GM12878 (cell line): Measurements from ENCODE around the gene CD96. TPM values are rescaled to one million over a fixed set of nuclear protein-coding genes. Genes with fewer than 3 reads are reported as not detected.

ENCODE experiments used
- ATAC-seq: fragments of 200-7000 bp; cut with Tn5 transposase; 3 replicates; pipeline ENCODE4 v1.9.1; 2020; ENCODE audit warnings: mild to moderate bottlenecking, moderate library complexity
- BruUV-seq: library from RNA; stranded (reverse); fragments of 400-500 nt; replicated peaks from 2 replicates; lab custom pipeline; 2021; lab: Mats Ljungman, UMichigan
- CTCF ChIA-PET: fragments of 300-600 bp; sonication (Branson Sonifier 250); formaldehyde crosslinking; extraction: SDS; loops from one replicate; lab custom pipeline; 2021; ENCODE audit warnings: inconsistent platforms; lab: Yijun Ruan, JAX
- POLR2A ChIA-PET: fragments of 350-600 bp; formaldehyde crosslinking; extraction: SDS; loops from one replicate; lab custom pipeline; 2021; ENCODE audit warnings: inconsistent platforms; lab: Charles Lee
- RAD21 ChIA-PET: fragments of 300-600 bp; sonication (Branson Sonifier 250); formaldehyde crosslinking; loops from one replicate; lab custom pipeline; 2023; ENCODE audit warnings: antibody characterized with exemption; ENCODE audit not compliant: unreplicated experiment; lab: Charles Lee
- SMC1A ChIA-PET: fragments of 300-600 bp; sonication (Branson Sonifier 250); formaldehyde crosslinking; loops from one replicate; lab custom pipeline; 2023; ENCODE audit not compliant: unreplicated experiment, uncharacterized antibody; lab: Charles Lee
- DNase-seq: peaks from one replicate; pipeline ENCODE4 v3.0.0-alpha.2; 2011; ENCODE audit warnings: low read depth, low spot score
- FAIRE-seq: peaks from 3 replicates; lab custom pipeline; 2011; peaks lifted over from hg19 to GRCh38; lab: Jason Lieb, UNC
- H2AFZ ChIP-seq: 2 replicates; pipeline ENCODE4 v1.6.0; 2011; ENCODE audit warnings: low read depth, low read length, control low read depth; ENCODE audit not compliant: control insufficient read depth
- H3K27ac ChIP-seq: 2 replicates; pipeline ENCODE4 v1.5.1; 2011; ENCODE audit warnings: control low read depth; ENCODE audit not compliant: control insufficient read depth, insufficient read depth
- H3K27me3 ChIP-seq, 2 experiments: replicated peaks in 1 of 2; 2 replicates each; pipeline versions ENCODE4 v1.6.0 to v1.6.1; 2011; ENCODE audit warnings: low read length in 1 of 2; ENCODE audit not compliant: control insufficient read depth in 2 of 2, insufficient read depth in 2 of 2
- H3K36me3 ChIP-seq, 2 experiments: 2 replicates each; pipeline ENCODE4 v1.5.1; 2011; ENCODE audit warnings: low read length in 1 of 2; ENCODE audit not compliant: control insufficient read depth in 2 of 2, insufficient read depth in 2 of 2
- H3K4me1 ChIP-seq: 2 replicates; pipeline ENCODE4 v1.6.1; 2011; ENCODE audit warnings: mild to moderate bottlenecking, low read length, moderate library complexity, mixed read lengths; ENCODE audit not compliant: control insufficient read depth, insufficient read depth
- H3K4me2 ChIP-seq: 2 replicates; pipeline ENCODE4 v1.6.0; 2011; ENCODE audit warnings: control low read depth; ENCODE audit not compliant: control insufficient read depth, insufficient read depth
- H3K4me3 ChIP-seq: fragments of 200-600 bp; sonication (generic); 2 replicates; pipeline ENCODE4 v1.5.1; 2016
- H3K79me2 ChIP-seq: 2 replicates; pipeline ENCODE4 v1.6.0; 2011; ENCODE audit warnings: low read length; ENCODE audit not compliant: control insufficient read depth, insufficient read depth
- H3K9ac ChIP-seq: 2 replicates; pipeline ENCODE4 v1.8.0; 2011; ENCODE audit warnings: low read length, control low read depth, mixed read lengths; ENCODE audit not compliant: control insufficient read depth, insufficient read depth
- H3K9me3 ChIP-seq: replicated peaks from 3 replicates; pipeline ENCODE4 v1.5.1; 2011; ENCODE audit warnings: mild to moderate bottlenecking, low read length; ENCODE audit not compliant: control insufficient read depth, insufficient read depth
- H4K20me1 ChIP-seq: 2 replicates; pipeline ENCODE4 v1.6.0; 2011; ENCODE audit not compliant: control insufficient read depth, insufficient read depth
- CHD2 ChIP-seq: IDR thresholded peaks from 2 replicates; pipeline ENCODE4 v1.6.1; 2011; ENCODE audit warnings: low read depth, low read length, improper control_type of control experiment, borderline replicate concordance
- CHD4 ChIP-seq: fragments of 200-600 bp; sonication (generic); IDR thresholded peaks from 2 replicates; pipeline ENCODE4 v1.6.1; 2016; ENCODE audit warnings: mild to moderate bottlenecking
- HDAC2 ChIP-seq: fragments of 200-600 bp; sonication (generic); IDR thresholded peaks from 2 replicates; pipeline ENCODE4 v1.6.1; 2017
- ZBTB4 ChIP-seq: fragments of 450-650 bp; formaldehyde crosslinking; IDR thresholded peaks from 2 replicates; pipeline ENCODE4 v1.4.0; 2022; ENCODE audit warnings: mild to moderate bottlenecking, moderate library complexity
- ZNF384 ChIP-seq: IDR thresholded peaks from 2 replicates; pipeline ENCODE4 v1.6.1; 2012; ENCODE audit warnings: low read depth, mild to moderate bottlenecking, low read length, improper control_type of control experiment, borderline replicate concordance
- WGBS: methylation state at CpG from one replicate; pipeline ENCODE4 v1.1.6; 2016; ENCODE audit warnings: low lambda C conversion rate; ENCODE audit not compliant: insufficient replicate concordance, insufficient coverage; ENCODE audit errors: missing lambda C conversion rate; 5-methylcytosine and 5-hydroxymethylcytosine counted together
- in situ Hi-C: fragments of 300-500 bp; cut with MboI; formaldehyde crosslinking; loops from 9 replicates; pipeline ENCODE4 v1.14.3; 2018; ENCODE audit warnings: mixed read lengths
- intact Hi-C: fragments of 100-400 bp; cut with micrococcal nuclease; formaldehyde crosslinking; loops from one replicate; pipeline ENCODE4 v1.14.2; 2022; ENCODE audit not compliant: unreplicated experiment
- polyA plus RNA-seq, 11 experiments: library from polyadenylated mRNA; depleted of rRNA in 4 of 11; unstranded in 6 of 11; stranded (reverse) in 5 of 11; fragments of >200 nt; fragmentation: Nextera tagmentation in 4 of 11; fragmentation: Illumina TruSeq in 1 of 11; extraction: Ambion mirVana in 4 of 11; extraction: Trizol in 1 of 11; gene quantifications; 1 replicate in 1 of 11; 2 replicates in 10 of 11; pipeline versions ENCODE4 v1.2.1 to v1.2.3, GENCODE V29; 2011 to 2016; ENCODE audit warnings: inconsistent platforms in 2 of 11, missing spikeins in 2 of 11, low read depth in 1 of 11
- total RNA-seq, 4 experiments: library from RNA; depleted of rRNA in 3 of 4; stranded (reverse); fragments of >200 nt in 3 of 4; fragmentation: Illumina TruSeq in 1 of 4; extraction: Trizol in 1 of 4; gene quantifications; 2 replicates each; pipeline versions ENCODE4 v1.2.1 to v1.2.3, GENCODE V29; 2013 to 2021
- TF ChIP-seq, protein P1 (sequence below): fragments of 450-650 bp; IDR thresholded peaks from 2 replicates; pipeline ENCODE4 v1.6.1; 2017; ENCODE audit warnings: mild to moderate bottlenecking, moderate library complexity

The CD96 gene
- total and polyA plus RNA-seq, 10 of the 15 experiments (the other 5 are each of a cell fraction or from before 2014, with no cell fraction given): 0.13 to 10.1 (median 0.47) TPM

DNA sequence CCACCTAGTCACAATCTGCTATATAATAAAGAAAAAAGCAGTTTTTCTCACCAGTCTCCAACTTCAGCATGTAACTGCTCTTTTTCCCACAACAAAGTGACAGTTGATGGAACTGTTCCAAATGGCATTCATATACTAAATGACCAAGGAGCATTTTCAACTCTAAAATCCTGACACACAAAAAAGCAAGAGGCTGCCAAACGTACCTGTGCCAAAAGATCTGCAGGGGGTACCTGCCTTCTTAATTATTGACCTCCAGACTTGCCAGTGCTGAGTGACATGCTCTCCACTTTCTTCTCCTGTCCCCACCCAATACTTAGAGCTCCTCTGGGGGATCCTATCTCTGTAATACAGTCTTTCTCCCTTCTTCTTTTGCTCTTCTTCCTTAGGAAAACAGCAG, 35.1 kb downstream of the CD96 start:
- Histone ChIP-seq H3K4me2 (no peak overlapping the region), H3K9ac (no peak overlapping the region), H3K27me3 (no peaks in the 10 kb centered on the region; a peak in 1 of 4 replicates), H4K20me1 (no peaks in the 10 kb centered on the region), H3K27ac (no peak overlapping the region), H2AFZ (no peak overlapping the region), H3K9me3 (no peaks in the 10 kb centered on the region), H3K4me1 (no peaks in the 10 kb centered on the region), H3K36me3 (no peaks in the 10 kb centered on the region), H3K79me2 (no peaks in the 10 kb centered on the region), H3K4me3 (no peak overlapping the region)
- no peak for FAIRE-seq
- no peak for ATAC-seq
- RAD21 ChIA-PET: interaction anchor here (0.6 to 3.0 kb wide), 12 partner anchors 13 to 139 kb away, joined by 3 to 45 read pairs (median 8); partner anchors contain the start of gene ZBED2
- WGBS: 0% methylated on average over 1 of the region's 1 CpG
- in situ Hi-C loops (loop anchor here (10.0 kb wide), 1 partner anchor 398 kb away; the partner anchor contains the start of gene ABHD10), intact Hi-C loops (loop anchor here (2.0 kb wide), 1 partner anchor 390 kb away; no protein-coding TSS in a partner anchor)
- SMC1A ChIA-PET: interaction anchor here (1.1 to 4.1 kb wide), 9 partner anchors 13 to 391 kb away, joined by 4 to 41 read pairs (median 19); partner anchors contain the start of gene ZBED2
- DNase-seq: no peak
- no TSS peak for BruUV-seq
- TF ChIP-seq, protein P1, sequence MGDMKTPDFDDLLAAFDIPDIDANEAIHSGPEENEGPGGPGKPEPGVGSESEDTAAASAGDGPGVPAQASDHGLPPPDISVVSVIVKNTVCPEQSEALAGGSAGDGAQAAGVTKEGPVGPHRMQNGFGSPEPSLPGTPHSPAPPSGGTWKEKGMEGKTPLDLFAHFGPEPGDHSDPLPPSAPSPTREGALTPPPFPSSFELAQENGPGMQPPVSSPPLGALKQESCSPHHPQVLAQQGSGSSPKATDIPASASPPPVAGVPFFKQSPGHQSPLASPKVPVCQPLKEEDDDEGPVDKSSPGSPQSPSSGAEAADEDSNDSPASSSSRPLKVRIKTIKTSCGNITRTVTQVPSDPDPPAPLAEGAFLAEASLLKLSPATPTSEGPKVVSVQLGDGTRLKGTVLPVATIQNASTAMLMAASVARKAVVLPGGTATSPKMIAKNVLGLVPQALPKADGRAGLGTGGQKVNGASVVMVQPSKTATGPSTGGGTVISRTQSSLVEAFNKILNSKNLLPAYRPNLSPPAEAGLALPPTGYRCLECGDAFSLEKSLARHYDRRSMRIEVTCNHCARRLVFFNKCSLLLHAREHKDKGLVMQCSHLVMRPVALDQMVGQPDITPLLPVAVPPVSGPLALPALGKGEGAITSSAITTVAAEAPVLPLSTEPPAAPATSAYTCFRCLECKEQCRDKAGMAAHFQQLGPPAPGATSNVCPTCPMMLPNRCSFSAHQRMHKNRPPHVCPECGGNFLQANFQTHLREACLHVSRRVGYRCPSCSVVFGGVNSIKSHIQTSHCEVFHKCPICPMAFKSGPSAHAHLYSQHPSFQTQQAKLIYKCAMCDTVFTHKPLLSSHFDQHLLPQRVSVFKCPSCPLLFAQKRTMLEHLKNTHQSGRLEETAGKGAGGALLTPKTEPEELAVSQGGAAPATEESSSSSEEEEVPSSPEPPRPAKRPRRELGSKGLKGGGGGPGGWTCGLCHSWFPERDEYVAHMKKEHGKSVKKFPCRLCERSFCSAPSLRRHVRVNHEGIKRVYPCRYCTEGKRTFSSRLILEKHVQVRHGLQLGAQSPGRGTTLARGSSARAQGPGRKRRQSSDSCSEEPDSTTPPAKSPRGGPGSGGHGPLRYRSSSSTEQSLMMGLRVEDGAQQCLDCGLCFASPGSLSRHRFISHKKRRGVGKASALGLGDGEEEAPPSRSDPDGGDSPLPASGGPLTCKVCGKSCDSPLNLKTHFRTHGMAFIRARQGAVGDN: no peak
- TF ChIP-seq CHD2 (no peak), ZBTB4 (CRISPR knock-in tag) (no peak), HDAC2 (no peak), CHD4 (no peak), ZNF384 (no peak)
- POLR2A ChIA-PET: interaction anchor here (0.7 kb wide), 1 partner anchor 92 kb away, joined by 3 read pairs; no protein-coding TSS in a partner anchor
- CTCF ChIA-PET: interaction anchor here (1.1 to 3.1 kb wide), 12 partner anchors 18 to 391 kb away, joined by 3 to 61 read pairs (median 7); partner anchors contain the start of gene ZBED2
